Fibroblast of lung (primary cell): ENCODE data around the gene B3GALNT2. TPM values are rescaled to one million over a fixed set of nuclear protein-coding genes. Genes with fewer than 3 reads are reported as not detected.

Experiments
- DNase-seq, 2 donors: peaks; one replicate each; pipeline versions ENCODE4 v3.0.0 to v3.0.0-alpha.2; 2010; ENCODE audit warnings: low read depth in 2 of 2
- H2AFZ ChIP-seq: 2 replicates; pipeline ENCODE4 v1.5.1; 2012; ENCODE audit warnings: low read length, control low read depth, inconsistent platforms
- H3K27ac ChIP-seq: 2 replicates; pipeline ENCODE4 v1.5.1; 2011; ENCODE audit warnings: low read length, control low read depth; ENCODE audit not compliant: insufficient read depth
- H3K27me3 ChIP-seq: 2 replicates; pipeline ENCODE4 v1.5.1; 2011; ENCODE audit warnings: mild to moderate bottlenecking, low read length; ENCODE audit not compliant: control insufficient read depth, insufficient read depth
- H3K36me3 ChIP-seq: 2 replicates; pipeline ENCODE4 v1.5.1; 2011; ENCODE audit warnings: low read length; ENCODE audit not compliant: control insufficient read depth, insufficient read depth
- H3K4me1 ChIP-seq: 2 replicates; pipeline ENCODE4 v1.5.1; 2011; ENCODE audit warnings: low read length; ENCODE audit not compliant: control insufficient read depth, insufficient read depth; ENCODE audit errors: extremely low read depth
- H3K4me2 ChIP-seq: 2 replicates; pipeline ENCODE4 v1.5.1; 2011; ENCODE audit warnings: low read length, control low read depth; ENCODE audit not compliant: insufficient read depth; ENCODE audit errors: extremely low read depth
- H3K4me3 ChIP-seq, 4 experiments: fragments of 200-600 bp in 1 of 4; sonication (generic) in 1 of 4; replicated peaks in 1 of 4; 2 replicates each; pipeline ENCODE4 v1.5.1; 2011 to 2016; ENCODE audit warnings: low read length in 4 of 4, low read depth in 3 of 4, mild to moderate bottlenecking in 3 of 4, control low read depth in 2 of 4, inconsistent platforms in 1 of 4, mixed read lengths in 1 of 4; ENCODE audit not compliant: insufficient read depth in 1 of 4; ENCODE audit errors: control extremely low read depth in 1 of 4
- H3K79me2 ChIP-seq: 2 replicates; pipeline ENCODE4 v1.5.1; 2012; ENCODE audit warnings: mild to moderate bottlenecking, low read length, inconsistent platforms; ENCODE audit not compliant: control insufficient read depth, insufficient read depth
- H3K9ac ChIP-seq: 2 replicates; pipeline ENCODE4 v1.5.1; 2011; ENCODE audit warnings: mild to moderate bottlenecking, low read length, control low read depth; ENCODE audit not compliant: insufficient read depth
- H3K9me3 ChIP-seq: 2 replicates; pipeline ENCODE4 v1.5.1; 2012; ENCODE audit warnings: low read depth, low read length; ENCODE audit not compliant: control insufficient read depth, insufficient read depth
- H4K20me1 ChIP-seq: 2 replicates; pipeline ENCODE4 v1.5.1; 2011; ENCODE audit warnings: low read length; ENCODE audit not compliant: control insufficient read depth, insufficient read depth; ENCODE audit errors: extremely low read depth
- CTCF ChIP-seq, 2 donors: IDR thresholded peaks in 1 of 2; conservative IDR thresholded peaks in 1 of 2; 1 replicate in 1 of 2; 2 replicates in 1 of 2; pipeline ENCODE4 v1.5.1; 2011 to 2012; ENCODE audit warnings: low read length in 2 of 2, control low read depth in 1 of 2, inconsistent platforms in 1 of 2, low read depth in 1 of 2, mild to moderate bottlenecking in 1 of 2
- EZH2 ChIP-seq: IDR thresholded peaks from 2 replicates; pipeline ENCODE4 v1.5.1; 2012; ENCODE audit warnings: low read length, control low read depth, mild to moderate bottlenecking; ENCODE audit errors: missing control alignments
- polyA plus RNA-seq, 2 donors: library from polyadenylated mRNA; depleted of rRNA in 1 of 2; stranded (reverse) in 1 of 2; unstranded in 1 of 2; fragments of >200 nt; gene quantifications; 2 replicates each; pipeline ENCODE4 v1.2.1, GENCODE V29; 2011 to 2012; ENCODE audit warnings: missing spikeins in 1 of 2
- total RNA-seq: library from RNA; depleted of rRNA; stranded (reverse); fragments of >200 nt; gene quantifications from 2 replicates; pipeline ENCODE4 v1.2.1, GENCODE V29; 2014

The B3GALNT2 gene
- total and polyA plus RNA-seq, 2 donors (not counting 1 experiment from before 2014, with no cell fraction given) = 23.1 to 51.4 TPM

DNA sequence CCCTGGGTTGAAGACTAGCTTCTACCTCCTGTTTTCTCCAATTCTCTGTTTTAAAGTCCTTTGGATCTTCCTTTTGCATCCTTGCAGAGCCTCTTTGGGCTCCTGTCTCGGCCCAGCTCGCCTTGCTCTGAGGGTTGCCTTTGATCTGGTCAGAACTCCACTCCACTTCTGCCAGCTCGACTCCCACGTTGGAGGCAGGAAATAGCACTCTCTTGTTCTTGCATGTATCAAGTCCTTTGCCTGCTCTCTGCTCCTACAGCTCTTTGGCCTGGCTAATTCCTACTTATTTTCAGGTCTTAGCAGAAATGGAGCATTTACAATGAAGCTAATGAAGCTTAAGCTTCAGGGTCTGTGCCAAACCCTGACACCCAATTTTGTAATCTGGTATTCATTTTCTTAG lies 21.1 kb upstream of the B3GALNT2 start:
- no peak overlapping the region for H2AFZ ChIP-seq
- H3K36me3 ChIP-seq = no peaks in the 10 kb centered on the region
- no peak for TF ChIP-seq EZH2
- no peak for TF ChIP-seq CTCF (conservative IDR thresholded peaks at IDR 0.05 in 1 of 2, IDR thresholded peaks at IDR 0.05 in 1 of 2; ENCODE audit: low read depth in 1 of 2, low read length in 2 of 2)
- peak in 1 of 2 donors; percentile 35 for DNase-seq
- no peaks in the 10 kb centered on the region for H4K20me1 ChIP-seq
- H3K4me3 ChIP-seq = no peak overlapping the region
- H3K9me3 ChIP-seq = no peaks in the 10 kb centered on the region
- no peaks in the 10 kb centered on the region for H3K27me3 ChIP-seq
- no peak overlapping the region for H3K4me2 ChIP-seq
- H3K27ac ChIP-seq = no peak overlapping the region
- H3K9ac ChIP-seq = no peak overlapping the region
- H3K79me2 ChIP-seq = no peaks in the 10 kb centered on the region
- H3K4me1 ChIP-seq = no peaks in the 10 kb centered on the region

GRCh38 chr1:235516862-235517446 lies 12.7 kb upstream of the B3GALNT2 start:
- no peaks in the 10 kb centered on the region for H3K36me3 ChIP-seq
- H3K27me3 ChIP-seq = no peaks in the 10 kb centered on the region
- no peaks in the 10 kb centered on the region for H3K79me2 ChIP-seq
- H4K20me1 ChIP-seq = no peaks in the 10 kb centered on the region
- H2AFZ ChIP-seq = no peak overlapping the region
- no peak overlapping the region for H3K9ac ChIP-seq
- no peak for DNase-seq
- no peak overlapping the region for H3K27ac ChIP-seq
- TF ChIP-seq EZH2 = no peak
- TF ChIP-seq CTCF (conservative IDR thresholded peaks at IDR 0.05 in 1 of 2, IDR thresholded peaks at IDR 0.05 in 1 of 2; ENCODE audit: low read depth in 1 of 2, low read length in 2 of 2) = no peak
- H3K4me2 ChIP-seq = no peak overlapping the region
- H3K4me1 ChIP-seq = no peaks in the 10 kb centered on the region
- H3K9me3 ChIP-seq = no peaks in the 10 kb centered on the region
- H3K4me3 ChIP-seq = no peak overlapping the region

GRCh38 chr1:235515844-235516512 lies 11.7 kb upstream of the B3GALNT2 start:
- H3K4me1 ChIP-seq = no peaks in the 10 kb centered on the region

More at GRCh38 chr1:235515844-235516512, 11.7 kb upstream of the B3GALNT2 start:
- Histone ChIP-seq H3K27ac (no peak overlapping the region), H3K36me3 (no peaks in the 10 kb centered on the region), H3K4me3 (no peak overlapping the region), H4K20me1 (no peaks in the 10 kb centered on the region), H3K27me3 (no peaks in the 10 kb centered on the region), H3K4me2 (no peak overlapping the region), H2AFZ (no peak overlapping the region), H3K79me2 (no peaks in the 10 kb centered on the region), H3K9ac (no peak overlapping the region), H3K9me3 (no peaks in the 10 kb centered on the region)
- TF ChIP-seq CTCF (conservative IDR thresholded peaks at IDR 0.05 in 1 of 2, IDR thresholded peaks at IDR 0.05 in 1 of 2; ENCODE audit: low read depth in 1 of 2, low read length in 2 of 2) (no peak), EZH2 (no peak)
- DNase-seq = no peak
